Measurements from ENCODE around the gene ZNF283.

DNA sequence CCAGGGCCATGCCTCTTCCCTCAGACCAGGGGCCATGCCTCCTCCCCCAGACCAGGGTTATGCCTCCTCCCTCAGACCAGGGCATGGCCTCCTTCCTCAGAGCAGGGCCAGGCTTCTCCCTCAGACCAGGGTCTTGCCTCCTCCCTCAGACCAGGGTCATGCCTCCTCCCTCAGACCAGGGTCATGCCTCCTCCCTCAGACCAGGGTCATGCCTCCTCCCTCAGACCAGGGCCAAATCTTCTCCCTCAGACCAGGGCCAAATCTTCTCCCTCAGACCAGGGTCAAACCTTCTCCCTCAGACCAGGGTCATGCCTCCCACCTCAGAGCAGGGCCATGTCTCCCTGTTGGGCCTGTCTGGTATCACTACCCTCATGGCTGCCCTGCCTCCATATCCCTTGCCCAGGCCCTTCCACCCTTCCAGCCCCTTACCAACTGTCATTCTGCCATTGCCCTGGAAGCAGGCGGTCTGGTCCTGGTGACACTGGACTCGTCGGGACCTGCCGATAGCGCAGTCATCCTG, 29.0 kb upstream of the ZNF283 start:
- TF ChIP-seq, protein P1, sequence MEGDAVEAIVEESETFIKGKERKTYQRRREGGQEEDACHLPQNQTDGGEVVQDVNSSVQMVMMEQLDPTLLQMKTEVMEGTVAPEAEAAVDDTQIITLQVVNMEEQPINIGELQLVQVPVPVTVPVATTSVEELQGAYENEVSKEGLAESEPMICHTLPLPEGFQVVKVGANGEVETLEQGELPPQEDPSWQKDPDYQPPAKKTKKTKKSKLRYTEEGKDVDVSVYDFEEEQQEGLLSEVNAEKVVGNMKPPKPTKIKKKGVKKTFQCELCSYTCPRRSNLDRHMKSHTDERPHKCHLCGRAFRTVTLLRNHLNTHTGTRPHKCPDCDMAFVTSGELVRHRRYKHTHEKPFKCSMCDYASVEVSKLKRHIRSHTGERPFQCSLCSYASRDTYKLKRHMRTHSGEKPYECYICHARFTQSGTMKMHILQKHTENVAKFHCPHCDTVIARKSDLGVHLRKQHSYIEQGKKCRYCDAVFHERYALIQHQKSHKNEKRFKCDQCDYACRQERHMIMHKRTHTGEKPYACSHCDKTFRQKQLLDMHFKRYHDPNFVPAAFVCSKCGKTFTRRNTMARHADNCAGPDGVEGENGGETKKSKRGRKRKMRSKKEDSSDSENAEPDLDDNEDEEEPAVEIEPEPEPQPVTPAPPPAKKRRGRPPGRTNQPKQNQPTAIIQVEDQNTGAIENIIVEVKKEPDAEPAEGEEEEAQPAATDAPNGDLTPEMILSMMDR (IDR thresholded peaks at IDR 0.05) = no peak
- TF ChIP-seq POLR2A (IDR thresholded peaks at IDR 0.05) = no peak
